A549 (cell line): Measurements from ENCODE around the gene NEUROG1.

Experiments
- CEBPB ChIP-seq, 2 experiments: fragments of >200 bp in 1 of 2; sonication (Bioruptor Twin) in 1 of 2; formaldehyde crosslinking in 1 of 2; IDR thresholded peaks; 2 replicates each; pipeline ENCODE4 v1.6.1; 2012 to 2016
- CHD2 ChIP-seq: fragments of 150-350 bp; IDR thresholded peaks from 2 replicates; pipeline ENCODE4 v1.6.1; 2014; ENCODE audit warnings: low read length; ENCODE audit not compliant: partially characterized antibody
- CTCF ChIP-seq: fragments of >200 bp; sonication (Bioruptor Twin); formaldehyde crosslinking; IDR thresholded peaks from 3 replicates; pipeline ENCODE4 v1.5.1; 2016
- HES2 ChIP-seq: fragments of >200 bp; sonication (Bioruptor Twin); formaldehyde crosslinking; IDR thresholded peaks from 2 replicates; pipeline ENCODE4 v1.6.1; 2016
- HMGXB4 ChIP-seq: fragments of 250-450 bp; sonication (Bioruptor Pico); IDR thresholded peaks from 2 replicates; pipeline ENCODE4 v1.5.0; 2021; ENCODE audit warnings: mild to moderate bottlenecking, moderate library complexity, borderline replicate concordance
- KDM1A ChIP-seq: fragments of 200-600 bp; sonication (generic); IDR thresholded peaks from 2 replicates; pipeline ENCODE4 v1.6.1; 2016; ENCODE audit warnings: low read depth, mild to moderate bottlenecking
- MAX ChIP-seq: IDR thresholded peaks from 2 replicates; pipeline ENCODE4 v1.6.1; 2012
- NFE2L2 ChIP-seq: fragments of 150-350 bp; conservative IDR thresholded peaks from 2 replicates; pipeline ENCODE4 v1.6.1; 2014; ENCODE audit warnings: low read length
- POLR2A ChIP-seq: IDR thresholded peaks from 2 replicates; pipeline ENCODE4 v1.6.1; 2012; ENCODE audit warnings: mild to moderate bottlenecking, low read length
- RAD21 ChIP-seq, 2 experiments: fragments of >200 bp in 1 of 2; sonication (Bioruptor Twin) in 1 of 2; formaldehyde crosslinking in 1 of 2; IDR thresholded peaks in 1 of 2; conservative IDR thresholded peaks in 1 of 2; 2 replicates in 1 of 2; 3 replicates in 1 of 2; pipeline ENCODE4 v1.6.1; 2012 to 2018; ENCODE audit warnings: inconsistent platforms in 1 of 2
- REST ChIP-seq: fragments of 200-600 bp; sonication (generic); IDR thresholded peaks from 2 replicates; pipeline ENCODE4 v1.6.1; 2016; ENCODE audit warnings: antibody characterized with exemption, mild to moderate bottlenecking, moderate library complexity
- SMC3 ChIP-seq: fragments of >200 bp; sonication (Bioruptor Twin); formaldehyde crosslinking; IDR thresholded peaks from 3 replicates; pipeline ENCODE4 v1.6.1; 2018; ENCODE audit warnings: inconsistent platforms
- ZFP36 ChIP-seq: fragments of 450-650 bp; IDR thresholded peaks from 2 replicates; pipeline ENCODE4 v1.6.1; 2014; ENCODE audit warnings: borderline replicate concordance; ENCODE audit not compliant: partially characterized antibody

GRCh38 chr5:135497971-135498636 lies 37.7 kb downstream of the NEUROG1 start:
- TF ChIP-seq POLR2A, result no peak
- TF ChIP-seq CTCF, result no peak
- TF ChIP-seq SMC3, result no peak
- no peak for TF ChIP-seq HES2
- TF ChIP-seq KDM1A, result no peak
- TF ChIP-seq NFE2L2, result no peak
- no peak for TF ChIP-seq HMGXB4
- no peak for TF ChIP-seq REST
- no peak for TF ChIP-seq CEBPB (IDR thresholded peaks at IDR 0.05)
- TF ChIP-seq ZFP36, result no peak
- no peak for TF ChIP-seq RAD21 (conservative IDR thresholded peaks at IDR 0.05 in 1 of 2, IDR thresholded peaks at IDR 0.05 in 1 of 2)
- no peak for TF ChIP-seq MAX
- TF ChIP-seq CHD2, result no peak
